Fibroblast of skin of left biceps (primary cell): ENCODE data around the gene PTGES2.
"Not testable (repeated sequence)": the region's sequence is repeated elsewhere in the genome, so short reads cannot be mapped to it uniquely, and the experiment has no call there.

Experiments
- DNase-seq, 2 experiments: peaks; one replicate each; pipeline ENCODE4 v3.0.0-alpha.2; 2013; ENCODE audit warnings: low read depth in 2 of 2

The PTGES2 gene

DNA sequence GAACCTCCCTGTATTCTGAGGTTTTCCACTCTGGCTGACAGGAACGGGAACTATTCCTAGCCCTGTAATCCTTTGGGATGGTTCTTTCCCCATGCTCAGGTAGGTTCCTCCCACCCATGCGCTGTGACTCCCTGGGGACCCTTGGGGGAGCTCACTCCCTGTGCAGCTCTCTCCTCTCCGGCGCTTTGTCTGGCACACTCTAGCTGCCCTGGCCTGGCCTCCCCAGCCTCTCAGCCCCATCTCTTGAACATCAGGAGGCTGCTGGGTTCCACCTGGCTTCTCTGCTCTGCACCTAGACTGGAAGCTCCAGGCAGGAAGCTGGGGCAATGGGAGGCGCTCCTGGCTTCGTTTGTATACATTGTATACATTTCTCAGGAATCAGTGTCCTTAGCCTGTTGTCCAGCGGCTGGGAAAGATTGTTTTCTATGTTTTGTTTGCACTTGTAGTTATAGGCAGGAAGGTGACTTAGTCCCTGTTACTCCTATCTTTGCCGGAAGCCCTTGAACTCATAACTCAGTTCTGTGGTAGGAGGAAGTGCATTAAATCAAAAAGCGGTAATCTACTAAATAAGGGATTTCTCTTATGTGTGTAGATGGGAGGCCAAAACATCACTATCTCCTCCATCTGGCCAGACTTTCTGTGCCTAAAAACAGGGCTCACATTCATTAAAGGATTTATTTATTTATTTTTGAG lies 39.1 kb downstream of the PTGES2 start:
- DNase-seq: no peak

DNA sequence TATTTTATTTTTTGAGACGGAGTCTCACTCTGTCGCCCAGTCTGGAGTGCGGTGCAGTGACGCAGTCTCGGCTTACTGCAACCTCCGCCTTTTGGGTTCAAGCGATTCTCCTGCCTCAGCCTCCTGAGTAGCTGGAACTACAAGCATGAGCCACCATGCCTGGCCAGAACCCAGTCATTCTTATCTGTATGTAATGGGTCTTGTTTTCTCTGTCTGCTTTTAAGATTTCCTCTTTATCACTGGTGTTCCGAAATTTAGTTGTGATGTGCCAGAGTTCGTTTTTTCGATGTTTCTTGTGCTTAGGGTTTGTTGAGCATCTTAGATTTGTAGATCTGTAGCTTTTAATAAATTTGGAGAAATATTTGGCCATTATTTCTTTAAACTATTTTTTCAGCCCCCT lies 40.3 kb downstream of the PTGES2 start:
- no peak for DNase-seq

DNA sequence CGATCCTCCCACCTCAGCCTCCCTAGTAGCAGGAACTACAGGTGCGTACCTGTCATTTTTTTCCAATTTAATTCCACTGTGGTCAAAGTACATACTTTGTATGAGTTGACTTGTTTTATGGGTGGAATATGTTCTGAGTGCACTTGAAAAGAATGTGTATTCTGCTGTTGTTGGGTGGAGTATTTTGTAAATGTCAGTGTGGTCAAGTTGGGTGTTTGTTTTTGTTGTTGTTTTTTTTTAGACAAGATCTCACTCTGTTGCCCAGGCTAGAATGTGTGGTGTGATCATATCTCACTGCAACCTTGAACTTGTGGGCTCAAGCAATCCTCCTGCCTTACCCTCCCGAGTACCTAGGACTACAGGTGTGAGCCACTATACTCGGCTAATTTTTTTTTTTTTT lies 41.6 kb downstream of the PTGES2 start:
- no peak for DNase-seq

DNA sequence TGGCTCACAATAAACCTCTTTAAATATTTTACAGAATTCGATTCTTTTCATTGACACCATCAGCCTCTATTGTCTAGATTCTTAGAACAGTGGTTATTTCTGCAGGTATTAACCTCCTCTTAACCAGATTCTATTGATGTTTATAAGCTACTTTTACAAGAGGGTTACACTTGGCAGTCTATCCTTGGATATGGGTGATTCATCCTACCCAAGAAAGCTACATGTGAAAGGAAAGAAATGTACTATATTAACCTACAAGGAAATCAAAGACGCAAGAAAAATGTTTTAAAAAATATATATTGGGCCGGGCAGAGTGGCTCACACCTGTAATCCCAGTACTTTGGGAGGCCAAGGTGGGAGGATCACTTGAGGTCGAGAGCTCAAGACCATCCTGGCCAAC lies 42.8 kb downstream of the PTGES2 start:
- DNase-seq: no peak

DNA sequence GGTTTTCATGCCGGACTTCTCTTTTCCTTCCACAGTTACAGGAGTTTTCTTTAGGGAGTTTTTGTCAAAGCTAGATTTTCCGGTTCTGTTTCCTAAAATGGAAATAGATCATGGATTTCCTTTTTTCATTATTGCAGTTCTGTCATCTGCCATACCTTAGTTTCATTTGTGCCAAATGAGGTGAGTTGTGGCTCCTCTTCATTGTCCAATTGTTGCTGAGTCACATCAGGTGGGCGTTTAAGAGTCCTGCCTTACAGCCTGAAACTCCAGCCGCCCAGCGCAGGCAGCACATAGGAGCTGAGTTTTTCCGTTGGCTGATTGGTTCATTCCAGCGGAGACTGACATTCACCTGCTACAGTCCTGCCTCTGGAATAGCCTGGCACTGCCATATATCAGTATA lies 45.4 kb downstream of the PTGES2 start:
- no peak for DNase-seq

DNA sequence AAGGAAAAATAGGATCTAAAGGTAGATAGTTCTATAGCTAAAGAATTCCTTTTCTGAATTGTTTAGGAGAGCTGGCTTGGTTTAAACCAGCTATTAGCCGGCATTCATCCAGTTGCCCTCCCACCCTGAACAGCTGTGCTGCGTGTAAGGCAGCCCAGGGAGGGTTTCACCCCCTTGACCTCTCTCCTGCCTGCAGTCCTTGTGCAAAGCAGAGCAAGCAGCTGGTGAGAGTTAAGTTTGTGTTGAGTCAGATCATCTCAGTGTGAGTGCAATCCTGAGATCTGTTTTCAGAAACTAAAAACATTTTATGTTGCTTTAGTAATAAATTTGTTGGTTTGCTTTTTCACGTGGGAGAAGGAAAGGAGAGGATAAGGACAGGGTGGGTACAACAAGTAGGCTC lies 46.5 kb downstream of the PTGES2 start:
- peak; percentile 53 to 59 for DNase-seq

DNA sequence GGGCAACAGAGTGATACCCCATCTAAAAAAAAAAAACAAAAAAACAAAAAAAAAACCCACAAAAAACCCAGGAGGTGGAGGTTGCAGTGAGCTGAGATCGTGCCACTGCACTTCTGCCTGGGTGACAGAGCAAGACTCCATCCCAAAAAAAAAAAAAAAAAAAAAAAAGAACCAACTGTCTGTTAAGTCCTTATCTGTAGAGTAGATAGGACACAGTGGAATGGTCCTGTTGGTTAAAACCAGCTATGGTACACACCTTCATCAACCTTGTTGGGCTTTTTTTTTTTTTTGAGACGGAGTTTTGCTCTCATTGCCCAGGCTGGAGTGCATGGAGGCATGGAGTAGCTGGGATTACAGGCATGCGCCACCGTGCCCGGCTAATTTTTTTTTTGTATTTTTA lies 47.3 kb downstream of the PTGES2 start:
- no peak for DNase-seq

DNA sequence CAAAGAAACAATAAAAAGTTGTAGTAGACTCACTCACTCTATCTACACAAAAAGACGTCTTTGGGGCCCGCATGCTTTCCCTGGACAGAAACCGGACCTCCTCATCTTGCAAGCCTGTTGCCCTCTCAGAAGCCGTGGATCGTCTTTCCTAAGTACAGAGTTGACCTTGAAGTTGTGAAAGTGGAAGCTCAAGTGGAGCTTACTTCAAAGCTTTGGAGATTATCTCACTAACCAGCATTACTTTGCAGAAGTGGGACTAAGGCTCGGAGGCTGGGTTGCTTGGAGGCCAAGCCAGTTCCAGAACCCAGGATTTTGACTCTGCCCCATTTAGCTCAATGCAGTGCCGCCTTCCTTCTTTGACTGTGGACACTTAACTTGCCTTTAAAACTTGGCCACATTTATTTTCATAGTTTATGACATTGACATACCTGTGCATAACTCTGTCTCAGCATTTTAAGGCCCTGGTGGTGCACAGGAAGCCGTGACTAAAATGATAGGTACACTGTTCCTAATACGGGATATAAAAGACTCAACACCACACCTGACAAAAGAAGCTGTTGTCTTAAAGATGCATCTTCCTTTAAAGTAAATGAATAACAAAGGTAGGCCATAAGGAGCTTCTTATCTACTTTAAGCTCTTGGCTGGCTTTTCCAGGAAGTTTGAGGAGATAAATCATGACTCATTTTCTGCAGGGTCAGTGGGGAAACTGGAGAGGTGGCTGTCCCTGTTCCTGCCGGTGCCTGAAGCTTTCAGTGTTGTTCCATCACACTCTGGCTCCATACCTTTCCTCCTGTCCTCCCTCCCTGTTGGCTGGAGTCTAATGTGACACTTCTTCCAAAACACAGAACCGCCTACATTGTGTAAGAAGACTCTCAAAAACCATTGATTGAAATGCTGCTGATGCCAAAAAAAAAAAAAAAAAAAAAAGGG lies 48.8 kb downstream of the PTGES2 start:
- DNase-seq: no peak

DNA sequence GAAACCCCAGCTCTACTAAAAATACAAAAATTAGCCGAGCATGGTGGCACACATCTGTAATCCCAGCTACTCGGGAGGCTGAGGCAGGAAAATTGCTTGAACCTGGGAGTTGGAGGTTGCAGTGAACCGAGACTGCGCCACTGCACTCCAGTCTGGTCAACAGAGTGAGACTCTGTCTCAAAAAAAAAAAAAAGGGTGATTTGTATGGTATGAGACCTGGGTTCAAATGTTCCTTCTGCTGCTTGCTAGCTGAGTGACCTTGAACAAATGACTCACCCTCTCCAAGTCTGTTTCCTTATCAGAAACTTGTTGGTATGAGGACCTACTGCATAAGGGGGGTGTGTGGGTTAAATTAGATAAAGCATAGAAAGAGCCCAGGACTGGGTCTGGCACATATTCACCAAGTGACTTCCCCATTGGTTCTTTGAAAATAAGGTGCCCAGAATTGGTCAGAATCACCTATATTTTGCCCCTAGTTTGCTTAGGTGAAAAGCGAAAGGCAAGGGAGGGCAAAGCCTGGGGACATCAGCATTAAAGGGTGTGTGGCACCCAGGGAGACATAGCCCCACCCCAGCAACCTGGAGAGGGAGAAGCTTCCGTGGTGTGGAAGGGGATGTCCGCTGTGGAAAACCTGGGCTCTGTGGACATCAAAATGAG lies 49.6 kb downstream of the PTGES2 start:
- DNase-seq: no peak

DNA sequence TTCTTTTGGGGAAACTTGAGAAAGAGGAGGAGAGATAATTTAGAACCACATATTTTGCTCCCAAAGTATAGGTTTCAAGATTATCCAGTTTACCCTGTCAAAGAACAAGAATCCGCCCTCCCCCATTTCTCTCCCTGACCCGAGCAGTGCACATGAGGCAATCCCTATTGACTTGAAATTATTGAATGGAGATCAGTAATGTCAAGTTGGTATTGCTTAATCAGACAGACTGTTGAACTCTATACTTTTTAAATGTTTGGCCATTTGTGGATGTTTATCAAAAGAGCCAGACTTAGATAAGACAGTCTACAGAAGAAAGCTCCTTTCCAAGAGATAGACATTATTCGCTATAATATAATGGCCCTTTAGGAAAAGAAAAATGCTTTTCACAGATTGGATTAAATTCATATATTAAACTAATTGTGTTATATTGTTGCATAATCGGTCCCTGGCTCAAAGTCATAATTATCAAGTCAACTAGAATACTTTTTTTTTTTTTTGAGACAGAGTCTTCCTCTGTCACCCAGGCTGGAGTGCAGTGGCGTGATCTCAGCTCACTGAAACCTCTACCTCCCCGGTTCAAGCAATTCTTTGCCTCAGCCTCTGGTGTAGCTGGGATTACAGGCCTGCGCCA lies 54.2 kb downstream of the PTGES2 start:
- DNase-seq: no peak

DNA sequence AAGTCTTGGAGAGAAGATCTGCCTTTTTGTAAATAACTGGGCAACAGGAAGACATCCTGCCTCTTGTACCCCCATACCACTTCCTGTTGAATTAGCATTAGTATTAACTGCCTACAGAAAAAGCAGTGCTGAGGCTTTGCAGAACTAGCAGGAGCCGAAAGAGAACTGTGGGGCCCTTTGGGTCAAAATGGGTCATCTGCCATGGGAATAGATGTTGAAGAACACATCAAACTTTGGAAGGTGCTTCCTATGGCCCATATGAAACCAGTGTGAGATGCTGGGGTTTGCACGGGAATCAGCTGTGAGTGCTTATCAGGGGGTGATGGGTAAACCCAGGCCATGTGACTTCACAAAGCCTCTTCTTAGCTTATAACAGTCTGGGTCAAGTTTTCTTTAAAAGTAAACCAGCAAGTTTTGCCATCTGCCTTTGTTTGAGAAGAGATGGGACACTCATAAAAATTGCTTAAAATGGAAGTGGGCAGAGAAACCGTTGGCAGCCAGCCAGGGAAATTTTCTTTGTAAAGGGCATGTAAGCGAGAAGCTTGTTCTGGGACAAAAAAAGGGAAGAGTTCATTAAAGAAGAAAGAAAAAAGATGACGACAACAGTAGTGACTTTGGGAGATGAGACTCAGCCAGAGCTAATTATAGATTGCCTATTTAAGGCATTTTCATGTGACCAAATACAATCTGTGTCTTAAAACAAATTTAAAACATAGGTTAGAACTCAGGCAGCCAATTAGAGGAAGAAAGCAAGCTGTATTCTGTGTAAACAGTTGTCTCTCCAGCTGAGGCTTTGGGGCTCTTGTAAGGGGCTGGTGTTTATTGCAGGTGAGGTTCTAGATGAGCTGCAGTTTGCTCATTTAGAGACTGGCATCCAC lies 55.1 kb downstream of the PTGES2 start:
- DNase-seq: no peak

DNA sequence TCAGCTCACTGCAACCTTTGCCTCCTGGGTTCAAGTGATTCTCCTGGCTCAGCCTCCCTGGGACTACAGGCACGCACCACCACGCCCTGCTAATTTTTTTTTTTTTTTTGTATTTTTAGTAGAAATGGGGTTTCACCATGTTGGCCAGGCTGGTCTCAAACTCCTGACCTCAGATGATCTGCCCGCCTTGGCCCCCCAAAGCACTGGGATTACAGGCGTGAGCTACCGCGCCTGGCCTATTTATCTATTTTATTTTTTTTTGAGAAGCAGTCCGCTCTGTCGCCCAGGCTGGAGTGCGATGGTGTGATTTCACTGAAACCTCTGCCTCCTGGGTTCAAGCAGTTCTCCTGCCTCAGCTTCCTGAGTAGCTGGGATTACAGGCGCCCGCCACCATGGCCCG lies 56.1 kb downstream of the PTGES2 start:
- not testable (repeated sequence) for DNase-seq

DNA sequence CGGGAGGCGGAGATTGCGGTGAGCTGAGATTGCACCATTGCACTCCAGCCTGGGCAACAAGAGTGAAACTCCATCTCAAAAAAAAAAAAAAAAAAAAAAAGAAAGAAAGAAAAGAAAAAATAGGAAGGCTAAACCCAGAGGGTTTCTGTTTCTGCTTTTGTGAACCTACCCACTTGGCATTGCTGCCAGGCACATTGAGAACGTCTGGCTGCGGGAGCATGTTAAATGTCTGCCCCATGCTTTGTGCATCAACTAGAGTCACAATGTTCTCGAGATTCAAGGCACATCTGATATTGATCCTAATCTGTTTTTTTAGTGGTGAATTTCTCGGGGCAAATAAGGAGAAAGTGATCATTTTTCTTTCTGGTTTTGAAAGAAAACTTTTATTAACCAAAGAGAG lies 56.7 kb downstream of the PTGES2 start:
- no peak for DNase-seq
